Keratinocyte (primary cell): ENCODE measurements around the gene ETV4.

Experiments
- CTCF ChIP-seq, 3 experiments: IDR thresholded peaks in 1 of 3; conservative IDR thresholded peaks in 1 of 3; optimal IDR thresholded peaks in 1 of 3; 2 replicates in 2 of 3; 3 replicates in 1 of 3; pipeline versions ENCODE3 to v1.5.1; 2011; ENCODE audit warnings: low read length in 3 of 3, mild to moderate bottlenecking in 3 of 3, moderate library complexity in 2 of 3, control low read depth in 1 of 3, inconsistent platforms in 1 of 3; ENCODE audit not compliant: insufficient read depth in 2 of 3; ENCODE audit errors: extremely low read depth in 1 of 3
- EZH2 ChIP-seq: IDR thresholded peaks from one replicate; pipeline ENCODE4 v1.6.1; 2012; ENCODE audit warnings: inconsistent platforms, mild to moderate bottlenecking, low read length, moderate library complexity

DNA sequence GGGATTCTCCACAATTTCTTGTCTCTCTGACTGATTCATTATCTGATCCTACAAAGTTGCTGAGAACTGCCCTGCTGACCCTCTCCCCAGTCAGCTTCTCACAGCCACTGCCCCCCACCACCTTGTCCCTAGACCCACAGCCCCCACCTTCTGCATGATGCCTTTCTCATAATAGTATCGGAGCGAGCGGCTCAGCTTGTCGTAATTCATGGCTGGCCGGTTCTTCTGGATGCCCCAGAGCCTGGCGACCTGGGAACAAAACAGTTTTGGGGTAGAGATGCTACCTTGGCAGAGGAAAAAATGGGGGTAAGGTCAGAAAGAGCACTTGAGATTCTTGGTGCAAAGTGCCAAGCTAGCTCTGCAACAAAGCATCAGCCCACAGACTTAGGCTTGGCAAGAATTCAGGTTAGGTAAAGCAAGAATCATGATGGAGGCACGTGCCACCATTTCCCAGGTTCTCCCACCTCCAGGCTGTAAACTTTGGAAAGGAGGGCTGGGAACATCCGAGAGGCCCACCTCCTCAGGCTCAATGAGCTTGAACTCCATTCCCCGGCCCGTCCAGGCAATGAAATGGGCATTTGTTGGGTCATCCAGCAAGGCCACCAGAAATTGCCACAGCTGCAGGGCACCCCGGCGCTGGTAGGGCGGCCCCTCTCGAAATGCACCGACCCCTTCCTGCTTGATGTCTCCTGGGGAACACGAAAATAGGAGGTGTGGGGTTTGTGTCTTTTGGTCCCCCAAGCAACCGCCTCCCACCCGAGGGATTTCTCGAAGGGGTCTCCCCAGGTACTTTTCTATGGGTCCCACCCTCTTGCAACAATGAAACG, 16.9 kb downstream of the ETV4 start:
- TF ChIP-seq CTCF (optimal IDR thresholded peaks at IDR 0.05 in 1 of 3, IDR thresholded peaks at IDR 0.05 in 1 of 3, conservative IDR thresholded peaks at IDR 0.05 in 1 of 3; ENCODE audit: extremely low read depth in 1 of 3, insufficient read depth in 2 of 3, low read length in 3 of 3) = no peak
- TF ChIP-seq EZH2 = no peak
